Limb (tissue), 2 donors: Measurements from ENCODE around the gene CFAP58.

Experiments used
- DNase-seq, 2 donors: peaks; one replicate each; pipeline ENCODE4 v3.0.0-alpha.2; 2016; ENCODE audit errors: extremely low spot score in 2 of 2

Gene CFAP58

DNA sequence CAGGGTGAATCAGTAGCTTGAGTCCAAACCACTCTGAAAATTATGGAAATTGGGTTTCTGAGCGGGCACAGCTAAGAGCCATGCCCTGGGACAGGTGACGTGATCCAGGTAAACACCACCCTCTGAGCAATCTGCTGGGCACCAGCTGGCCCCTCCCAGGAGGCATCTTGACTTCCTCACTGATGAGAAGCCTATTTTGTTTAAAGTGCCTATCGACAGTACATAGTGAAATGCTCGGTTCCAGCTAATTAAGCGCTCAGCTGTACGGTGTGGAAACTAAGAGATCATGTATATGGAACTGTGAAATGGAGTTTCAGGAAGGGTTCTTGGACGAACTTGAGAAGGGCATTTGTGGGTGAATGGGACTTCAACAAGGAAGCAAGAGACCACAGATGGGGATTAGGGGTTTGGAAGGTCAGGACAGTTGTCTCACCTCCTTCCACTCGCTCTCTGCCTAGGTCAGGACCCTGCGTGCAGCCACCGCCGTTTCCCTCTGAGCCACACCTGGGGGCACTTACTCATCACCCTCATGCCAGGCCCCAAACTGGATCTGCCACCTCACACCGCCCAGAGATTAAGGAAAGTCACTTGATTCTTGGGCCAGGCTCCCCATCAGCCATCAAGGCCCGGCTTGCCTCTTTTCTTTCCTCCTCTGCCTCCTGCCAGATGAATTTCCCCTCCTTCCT lies 18.5 kb upstream of the CFAP58 start:
- no peak for DNase-seq

DNA sequence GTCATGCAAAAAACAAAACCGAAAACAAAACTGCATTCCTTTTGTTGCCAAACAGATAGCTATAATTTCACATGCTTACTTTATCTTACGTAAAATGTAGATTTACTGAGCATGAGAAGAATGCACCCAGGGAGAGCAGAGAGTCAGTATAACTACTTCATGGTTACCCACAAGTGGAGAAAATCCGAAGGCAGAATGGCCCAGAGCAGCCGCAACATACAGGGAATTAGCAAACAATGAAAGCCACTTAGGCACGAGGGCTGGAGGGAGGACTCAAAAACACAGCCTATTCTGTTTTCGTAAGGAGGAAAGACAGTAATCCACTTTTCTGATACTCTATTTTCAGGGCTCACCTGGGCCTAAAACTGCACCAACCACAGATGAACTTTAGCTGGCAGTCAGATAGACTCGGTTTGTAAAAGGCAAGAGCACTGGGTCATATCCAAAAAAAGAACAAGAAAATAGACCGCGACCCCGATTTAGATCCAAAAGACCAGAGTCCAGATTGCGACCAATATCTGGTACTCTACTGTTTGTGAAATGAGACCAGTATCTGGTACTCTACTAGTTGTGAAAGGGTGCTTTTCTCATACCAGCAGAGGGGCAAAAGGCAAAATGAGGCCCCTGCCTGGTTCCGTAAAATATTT lies 16.7 kb upstream of the CFAP58 start:
- no peak for DNase-seq

GRCh38 chr10:104337521-104337984 lies 16.1 kb upstream of the CFAP58 start:
- DNase-seq, result peak in 1 of 2 donors; percentile 53

GRCh38 chr10:104337985-104338735 lies 15.5 kb upstream of the CFAP58 start, which contains the start of gene ITPRIP:
Gene ITPRIP (minus strand): TSS chr10:104338465. CDS start chr10:104316051, 22,414 bp downstream.
- DNase-seq, result peak; percentile 83 to 87

DNA sequence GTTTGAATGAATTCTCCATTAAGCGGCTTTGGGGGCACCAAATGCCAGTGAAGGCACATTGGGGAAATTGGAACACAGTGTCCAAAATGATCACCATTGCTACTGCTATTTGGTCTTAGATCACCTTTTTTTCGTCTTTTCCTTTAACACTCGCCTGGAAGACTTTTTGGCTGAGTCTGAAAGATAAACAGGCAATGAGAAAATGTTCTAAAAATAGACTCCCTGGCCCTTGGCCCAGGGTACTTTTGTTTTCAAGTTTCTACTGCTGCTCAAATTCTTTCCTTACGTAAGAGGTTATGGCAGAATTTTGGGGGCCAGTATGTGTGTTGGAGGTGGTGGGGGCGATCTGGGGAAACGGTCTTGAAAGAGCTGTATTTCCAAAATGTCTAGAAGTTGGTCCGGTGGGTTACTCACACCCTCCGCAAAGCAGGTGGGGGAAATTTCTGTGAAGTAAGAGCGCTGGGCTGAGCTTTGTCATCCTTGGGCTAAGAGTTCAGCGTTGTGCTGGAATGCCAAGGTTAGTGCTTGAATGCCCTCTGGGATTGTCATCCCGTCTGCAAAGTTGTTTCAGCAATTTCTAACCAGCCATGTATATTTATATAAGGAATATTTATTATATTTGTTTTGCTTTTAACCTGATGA lies 14.0 kb upstream of the CFAP58 start:
- DNase-seq, result peak; percentile 68 to 76

- no peak for DNase-seq
Observed at GRCh38 chr10:104340111-104340526, 13.5 kb upstream of the CFAP58 start.

- DNase-seq, result no peak
Observed at GRCh38 chr10:104340641-104341040, 13.0 kb upstream of the CFAP58 start.

- DNase-seq, result no peak
Observed at GRCh38 chr10:104342941-104343411, 10.7 kb upstream of the CFAP58 start.

DNA sequence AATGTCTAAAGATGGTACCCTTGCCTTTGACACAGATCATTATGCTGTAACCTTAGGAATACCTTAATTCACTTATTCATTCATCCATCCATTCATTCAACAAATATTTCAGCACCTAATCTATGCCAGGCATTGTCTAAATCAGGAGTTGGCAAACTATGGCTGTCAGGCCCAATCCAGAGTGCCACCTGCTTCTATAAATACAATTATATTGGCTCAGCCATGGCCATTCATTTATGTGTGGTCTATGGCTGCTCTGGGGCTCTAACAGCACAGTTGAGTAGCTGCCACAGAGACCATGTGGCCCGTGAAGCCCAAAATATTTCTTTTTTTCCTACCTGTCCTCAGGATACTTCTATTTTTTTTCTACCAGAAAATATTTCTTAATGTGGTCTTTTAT lies 9.4 kb upstream of the CFAP58 start:
- DNase-seq, result no peak

GRCh38 chr10:104345515-104345914 lies 8.1 kb upstream of the CFAP58 start:
- DNase-seq, result no peak

DNA sequence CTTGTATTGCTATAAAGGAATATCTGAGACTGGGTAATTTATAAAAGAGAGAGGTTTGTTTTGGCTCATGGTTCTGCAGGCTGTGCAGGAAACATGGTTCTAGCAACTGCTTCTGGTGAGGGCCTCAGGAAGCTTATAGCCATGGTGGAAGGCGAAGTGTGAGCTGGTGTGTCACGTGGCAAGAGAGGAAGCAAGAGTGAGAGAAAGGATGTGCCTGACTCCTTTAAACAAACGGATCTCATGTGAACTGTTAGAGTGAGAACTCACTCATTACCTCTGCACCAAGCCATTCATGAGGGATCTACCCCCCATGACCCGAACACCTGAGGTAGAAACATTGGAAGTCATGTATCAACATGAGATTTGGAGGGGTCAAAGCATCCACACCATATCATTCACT lies 7.7 kb upstream of the CFAP58 start:
- no peak for DNase-seq

DNA sequence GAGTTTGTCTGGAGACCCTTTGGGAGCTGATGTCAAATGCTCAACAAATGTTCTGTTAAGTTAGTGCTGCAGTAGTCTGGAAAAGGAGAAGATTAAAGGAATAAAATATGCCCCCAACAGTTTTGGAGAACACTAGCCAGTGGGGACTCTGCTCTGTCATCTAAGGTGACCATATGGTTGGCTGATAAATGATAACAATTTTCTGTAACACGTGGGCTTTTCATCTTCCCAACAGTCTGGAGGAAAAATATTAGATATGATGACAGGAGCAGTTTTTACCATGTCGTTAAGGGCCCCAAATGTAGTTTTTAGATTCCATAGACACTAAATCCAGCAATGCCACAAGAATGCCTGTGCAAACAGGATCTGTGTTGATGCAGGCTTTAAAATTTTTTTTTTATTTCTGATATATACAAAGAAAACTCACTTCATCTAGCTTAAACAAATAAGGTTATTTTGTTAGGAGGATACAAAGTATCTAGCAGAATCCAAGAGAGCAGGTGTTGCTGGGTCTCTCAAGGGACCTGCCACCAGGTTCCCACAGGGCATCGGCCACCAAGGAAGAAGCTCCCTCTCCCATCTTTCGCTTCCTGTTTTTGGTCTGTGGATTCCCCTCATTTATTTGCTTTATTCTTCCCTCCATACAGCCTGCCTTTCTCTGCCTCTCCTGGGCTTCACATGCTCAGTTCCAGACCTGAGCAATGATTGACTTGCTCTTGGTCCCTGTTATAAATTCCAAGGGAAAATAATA lies 6.2 kb upstream of the CFAP58 start:
- DNase-seq, result no peak

DNA sequence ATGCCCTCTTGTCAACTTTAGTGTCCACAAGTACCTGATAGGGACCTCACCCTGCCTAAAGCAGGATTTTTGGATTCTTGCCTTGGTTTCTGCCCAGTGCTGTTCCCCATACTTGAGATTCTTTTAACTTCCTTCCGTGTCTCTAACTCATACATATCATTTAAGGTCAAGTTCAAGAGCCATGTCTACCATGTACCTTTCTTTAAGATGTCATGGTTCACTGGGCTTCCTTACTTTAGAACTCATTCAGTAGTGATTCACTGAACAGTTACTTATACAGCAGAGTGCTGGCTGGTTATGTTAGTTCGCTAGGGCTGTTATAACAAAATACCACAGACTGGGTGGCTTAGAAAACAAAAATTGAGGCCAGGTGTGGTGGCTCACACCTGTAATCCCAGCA lies 5.0 kb upstream of the CFAP58 start:
- DNase-seq, result no peak

DNA sequence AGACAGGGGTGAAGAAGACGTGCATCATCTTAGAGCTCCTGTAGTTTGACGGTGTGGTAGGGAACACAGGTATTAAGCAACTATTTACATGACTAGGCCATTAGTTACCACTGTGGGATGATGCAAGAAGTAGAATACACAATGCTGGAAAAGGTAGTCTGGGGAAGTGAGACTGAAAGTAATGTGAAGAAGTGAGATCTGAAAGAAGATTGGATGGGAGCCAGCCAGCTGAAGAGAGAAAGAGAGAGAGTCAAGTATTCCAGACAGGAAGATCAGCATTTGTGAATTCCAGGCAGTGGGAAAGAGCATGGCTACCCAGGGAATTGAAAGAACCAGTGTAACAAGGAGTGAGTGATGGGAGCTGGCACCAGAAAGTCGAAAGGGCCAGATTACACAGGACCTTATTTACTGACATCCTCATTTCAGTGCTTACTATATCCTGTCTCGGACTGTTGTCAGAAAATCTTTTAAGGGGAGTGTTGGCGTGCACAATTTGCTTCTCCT lies 4.0 kb upstream of the CFAP58 start:
- DNase-seq, result peak; percentile 26 to 39

DNA sequence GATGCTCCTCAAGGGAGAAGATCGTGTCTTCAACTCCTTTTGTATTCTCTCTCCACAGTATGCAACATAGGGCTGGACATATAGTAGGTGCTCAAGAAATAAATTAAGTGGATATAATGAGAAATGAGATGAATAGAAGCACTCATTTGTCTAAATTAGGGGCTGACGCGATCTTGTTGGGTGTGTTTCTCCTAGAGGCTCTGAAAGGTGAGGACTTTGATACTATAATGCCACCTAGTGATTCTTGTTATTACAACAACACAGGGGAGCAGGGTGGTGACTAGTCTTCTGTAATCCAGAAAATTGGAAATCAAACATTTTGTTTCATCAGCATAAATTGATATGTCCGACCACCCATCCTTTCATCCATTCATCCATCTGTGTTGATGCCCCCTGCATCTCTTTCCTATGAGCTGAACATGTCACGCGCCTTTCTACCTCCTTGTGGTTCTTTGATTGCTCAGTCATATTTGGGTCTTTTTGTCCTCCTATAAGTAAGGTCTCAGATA lies 3.5 kb upstream of the CFAP58 start:
- DNase-seq, result peak in 1 of 2 donors; percentile 74

DNA sequence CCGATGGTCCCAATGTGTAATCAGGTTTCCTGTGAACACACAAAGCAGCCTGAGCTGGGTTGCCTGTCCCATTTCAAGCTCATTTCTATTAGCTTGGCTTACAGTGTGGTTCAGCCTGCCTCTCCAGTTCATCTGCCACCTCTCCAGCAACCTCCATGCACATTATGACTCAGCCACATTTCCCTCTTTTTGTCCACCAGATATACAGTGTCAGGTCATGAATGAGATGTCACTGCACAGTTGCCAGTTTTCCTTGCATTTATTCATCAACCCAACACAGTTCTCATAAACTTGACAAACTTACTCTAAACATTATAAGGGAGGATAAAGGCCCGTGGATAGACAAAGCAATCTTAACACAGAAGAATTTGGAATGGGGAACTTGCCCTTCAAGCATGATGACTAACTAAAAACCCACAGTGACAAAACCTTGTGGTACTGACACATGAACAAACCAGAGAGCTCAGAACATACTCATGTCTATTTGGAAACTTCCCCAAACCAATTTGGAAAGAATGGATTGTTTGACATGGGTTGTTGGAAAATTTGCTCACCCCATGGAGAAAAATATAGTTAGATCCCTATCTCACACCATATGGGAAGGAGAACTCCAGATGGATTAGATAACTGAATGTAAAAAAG lies 2.5 kb upstream of the CFAP58 start:
- no peak for DNase-seq

DNA sequence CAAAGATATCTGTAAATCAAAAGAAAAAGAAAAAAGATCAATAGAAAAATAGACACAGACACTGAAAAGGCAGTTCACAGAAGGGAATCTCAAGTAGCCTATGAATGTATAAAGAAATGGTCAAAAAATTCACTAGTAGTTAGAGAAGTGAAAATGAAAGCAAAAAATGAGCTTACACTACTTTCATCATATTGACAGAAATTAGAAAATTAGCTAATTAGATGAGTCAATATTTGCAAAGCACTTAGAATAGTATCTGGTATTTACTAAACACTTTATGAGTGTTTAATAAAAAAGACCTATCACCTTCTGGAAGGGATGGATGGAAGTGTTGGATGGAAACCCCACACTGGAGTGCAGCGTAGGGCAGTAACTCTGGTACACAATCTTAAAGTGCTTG lies 1.7 kb upstream of the CFAP58 start:
- DNase-seq, result no peak

GRCh38 chr10:104359811-104360210 lies 6.2 kb downstream of the CFAP58 start:
- DNase-seq, result no peak

GRCh38 chr10:104367904-104368303 lies 14.3 kb downstream of the CFAP58 start:
- no peak for DNase-seq

- no peak for DNase-seq
Observed at GRCh38 chr10:104368381-104368780, 14.7 kb downstream of the CFAP58 start.
